ENCODE measurements around the gene LSS.
A peak's percentile ranks its signal among the peaks of the same experiment; 100 is the strongest.

The LSS gene

GRCh38 chr21:46254208-46254975 is 25.8 kb upstream of the LSS start:
- peak; percentile 30 for DNase-seq (ENCODE audit: low read depth)
- no peak overlapping the region for H3K4me3 ChIP-seq (ENCODE audit: low read depth, low read length)
- TF ChIP-seq, protein P1, sequence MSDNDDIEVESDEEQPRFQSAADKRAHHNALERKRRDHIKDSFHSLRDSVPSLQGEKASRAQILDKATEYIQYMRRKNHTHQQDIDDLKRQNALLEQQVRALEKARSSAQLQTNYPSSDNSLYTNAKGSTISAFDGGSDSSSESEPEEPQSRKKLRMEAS (IDR thresholded peaks at IDR 0.05; ENCODE audit: low read depth, low read length): no peak
- TF ChIP-seq POLR2A (IDR thresholded peaks at IDR 0.05; ENCODE audit: extremely low read depth, insufficient read length) (peak; percentile 8), MYC (IDR thresholded peaks at IDR 0.05; ENCODE audit: low read depth, low read length) (peak; percentile 13; the same call in 1 of the 2 replicates), CTCF (IDR thresholded peaks at IDR 0.05; ENCODE audit: low read depth, low read length) (no peak)

DNA sequence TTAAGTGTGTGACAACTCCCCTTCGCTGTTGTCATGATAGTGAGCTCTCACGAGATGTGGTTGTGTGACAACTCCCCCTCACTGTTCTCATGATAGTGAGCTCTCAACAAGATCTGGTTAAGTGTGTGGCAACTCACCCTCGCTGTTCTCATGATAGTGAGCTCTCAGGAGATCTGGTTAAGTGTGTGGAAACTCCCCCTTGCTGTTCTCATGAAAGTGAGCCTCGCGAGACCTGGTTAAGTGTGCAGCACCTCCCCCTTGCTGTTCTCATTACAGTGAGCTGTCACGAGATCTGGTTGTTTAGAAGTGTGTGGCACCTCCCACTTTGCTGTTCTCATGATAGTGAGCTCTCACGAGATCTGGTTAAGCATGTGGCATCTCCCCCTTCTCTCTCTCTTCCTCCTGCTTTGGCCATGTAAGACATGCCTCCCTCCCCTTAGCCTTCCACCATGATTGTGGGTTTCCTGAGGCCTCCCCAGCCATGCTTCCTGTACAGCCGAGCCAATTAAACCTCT is 25.1 kb upstream of the LSS start:
- no peak overlapping the region for H3K4me3 ChIP-seq (ENCODE audit: low read depth, low read length)
- TF ChIP-seq CTCF (IDR thresholded peaks at IDR 0.05; ENCODE audit: low read depth, low read length): no peak
- TF ChIP-seq, protein P1 (IDR thresholded peaks at IDR 0.05; ENCODE audit: low read depth, low read length): peak; percentile 91
- TF ChIP-seq MYC (IDR thresholded peaks at IDR 0.05; ENCODE audit: low read depth, low read length): peak; percentile 94
- TF ChIP-seq POLR2A (IDR thresholded peaks at IDR 0.05; ENCODE audit: extremely low read depth, insufficient read length): peak; percentile 8
- peak; percentile 87 for DNase-seq (ENCODE audit: low read depth)

- no peak for DNase-seq (ENCODE audit: low read depth)
- H3K4me3 ChIP-seq (ENCODE audit: low read depth, low read length): no peak overlapping the region
- TF ChIP-seq MYC (IDR thresholded peaks at IDR 0.05; ENCODE audit: low read depth, low read length) (no peak), POLR2A (IDR thresholded peaks at IDR 0.05; ENCODE audit: extremely low read depth, insufficient read length) (no peak)
Measured at GRCh38 chr21:46252840-46253239, 24.3 kb upstream of the LSS start.

DNA sequence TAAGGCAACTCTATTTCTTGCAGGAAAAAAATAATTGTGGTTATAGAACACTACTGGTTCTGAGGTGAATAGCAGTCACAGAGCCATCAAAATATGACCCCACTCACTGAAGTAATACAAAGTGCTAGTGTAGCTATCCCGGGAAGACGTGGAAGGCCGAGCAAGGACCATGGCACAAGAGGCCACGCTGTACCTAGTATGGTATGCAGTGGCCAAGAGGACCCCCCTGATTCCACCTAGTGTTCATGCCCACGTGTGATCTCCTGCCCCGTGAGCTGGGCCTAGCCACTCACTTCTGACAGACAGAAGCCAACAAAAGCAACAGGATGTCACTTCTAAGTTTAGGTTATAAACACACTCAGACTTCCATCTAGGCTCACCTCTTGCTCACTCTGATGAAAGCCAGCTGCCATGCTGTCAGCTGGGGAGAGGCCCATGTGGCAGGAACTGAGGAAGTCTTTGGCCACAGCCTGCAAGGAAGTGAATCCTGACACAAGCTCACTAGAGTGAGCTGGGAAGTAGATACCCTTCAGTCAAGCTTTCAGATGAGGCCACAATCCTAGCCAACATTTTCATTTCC is 21.7 kb upstream of the LSS start:
- no peak for DNase-seq (ENCODE audit: low read depth)

DNA sequence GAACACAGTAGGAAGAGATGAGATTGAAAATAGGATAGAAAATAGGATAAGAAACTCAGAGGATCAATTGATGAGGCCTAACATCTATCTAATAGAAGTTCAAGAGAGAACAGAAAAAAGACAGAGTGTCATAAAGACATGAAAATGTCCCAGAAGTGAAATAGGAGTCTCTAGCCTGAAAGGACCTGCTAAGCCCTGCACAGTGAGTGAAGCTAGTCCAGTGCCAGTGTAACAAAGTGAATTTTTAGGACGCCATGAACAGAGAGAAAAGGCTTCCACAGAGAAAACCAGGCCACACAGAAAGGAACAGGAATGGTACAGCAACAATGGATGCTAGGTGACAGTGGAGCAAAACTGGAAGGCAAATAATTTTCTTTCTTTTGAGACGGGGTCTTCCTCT is 20.3 kb upstream of the LSS start:
- TF ChIP-seq, protein P1 (IDR thresholded peaks at IDR 0.05; ENCODE audit: low read depth, low read length): no peak
- TF ChIP-seq CTCF (IDR thresholded peaks at IDR 0.05; ENCODE audit: low read depth, low read length) (no peak), MYC (IDR thresholded peaks at IDR 0.05; ENCODE audit: low read depth, low read length) (no peak), POLR2A (IDR thresholded peaks at IDR 0.05; ENCODE audit: extremely low read depth, insufficient read length) (no peak)
- DNase-seq (ENCODE audit: low read depth): no peak
- no peak overlapping the region for H3K4me3 ChIP-seq (ENCODE audit: low read depth, low read length)

More for the DNA sequence above, 21.7 kb upstream of the LSS start:
- no peak overlapping the region for H3K4me3 ChIP-seq (ENCODE audit: low read depth, low read length)
- no peak for TF ChIP-seq CTCF (IDR thresholded peaks at IDR 0.05; ENCODE audit: low read depth, low read length)
- TF ChIP-seq POLR2A (IDR thresholded peaks at IDR 0.05; ENCODE audit: extremely low read depth, insufficient read length): no peak
- no peak for TF ChIP-seq MYC (IDR thresholded peaks at IDR 0.05; ENCODE audit: low read depth, low read length)
- TF ChIP-seq, protein P1 (IDR thresholded peaks at IDR 0.05; ENCODE audit: low read depth, low read length): no peak

- no peak for DNase-seq (ENCODE audit: low read depth)
- no peak overlapping the region for H3K4me3 ChIP-seq (ENCODE audit: low read depth, low read length)
- TF ChIP-seq CTCF (IDR thresholded peaks at IDR 0.05; ENCODE audit: low read depth, low read length) (no peak), POLR2A (IDR thresholded peaks at IDR 0.05; ENCODE audit: extremely low read depth, insufficient read length) (no peak), MYC (IDR thresholded peaks at IDR 0.05; ENCODE audit: low read depth, low read length) (no peak)
- TF ChIP-seq, protein P1 (IDR thresholded peaks at IDR 0.05; ENCODE audit: low read depth, low read length): no peak
Measured at GRCh38 chr21:46248422-46248782, 19.8 kb upstream of the LSS start.

All from NB4 (cell line).